K562 (cell line): ENCODE results near the gene FUCA1.

ENCODE experiments used
- CHD2 ChIP-seq: IDR thresholded peaks from 2 replicates; pipeline ENCODE4 v1.6.1; 2011; ENCODE audit warnings: low read depth, low read length
- IRF1 ChIP-seq: sonication (generic); formaldehyde crosslinking; IDR thresholded peaks from 2 replicates; pipeline ENCODE4 v1.8.0; 2022; ENCODE audit warnings: missing genetic modification reagents, mild to moderate bottlenecking, borderline replicate concordance
- TRIM24 ChIP-seq, 2 experiments: fragments of 450-650 bp; IDR thresholded peaks; 2 replicates each; pipeline ENCODE4 v1.6.1; 2016
- ZNF449 ChIP-seq: fragments of 250-450 bp; sonication (Bioruptor Pico); IDR thresholded peaks from 2 replicates; pipeline ENCODE4 v1.8.0; 2022; ENCODE audit warnings: moderate library complexity, mild to moderate bottlenecking, inconsistent platforms

GRCh38 chr1:23914921-23915320 is 46.8 kb upstream of the FUCA1 start:
- no peak for TF ChIP-seq TRIM24 (IDR thresholded peaks at IDR 0.05)
- TF ChIP-seq IRF1 (CRISPR knock-in tag), result no peak
- no peak for TF ChIP-seq CHD2
- TF ChIP-seq ZNF449 (CRISPR knock-in tag), result no peak
